HCT116 (cell line): ENCODE results near the gene MORN4. TPM values are rescaled to one million over a fixed set of nuclear protein-coding genes. Genes with fewer than 3 reads are reported as not detected.

Experiments used
- ATAC-seq: fragments of 200-7000 bp; cut with Tn5 transposase; 2 replicates; pipeline ENCODE4 v1.9.1; 2020; ENCODE audit warnings: mild to moderate bottlenecking, moderate library complexity
- BruUV-seq: library from RNA; stranded (reverse); fragments of 400-500 nt; replicated peaks from 2 replicates; lab custom pipeline; 2021; lab: Mats Ljungman, UMichigan
- CTCF ChIA-PET: fragments of 300-600 bp; sonication (Branson Sonifier 250); formaldehyde crosslinking; loops from one replicate; lab custom pipeline; 2021; ENCODE audit warnings: antibody characterized with exemption; lab: Charles Lee
- POLR2A ChIA-PET: fragments of 300-600, 350-600 bp; sonication (Branson Sonifier 250); formaldehyde crosslinking; loops from one replicate; lab custom pipeline; 2021; ENCODE audit warnings: antibody characterized with exemption; lab: Charles Lee
- RAD21 ChIA-PET, 2 experiments: fragments of 300-600 bp; sonication (Branson Sonifier 250); formaldehyde crosslinking; loops; one replicate each; lab custom pipeline; 2023; ENCODE audit warnings: low total read pairs in 2 of 2; ENCODE audit not compliant: uncharacterized antibody in 2 of 2, unreplicated experiment in 2 of 2, low non-redundant PET in 1 of 2; lab: Charles Lee
- DNase-seq: peaks from one replicate; pipeline ENCODE4 v3.0.0-alpha.2; 2010; ENCODE audit warnings: low read depth, low spot score
- H2AFZ ChIP-seq: fragments of 200-600 bp; shearing (Covaris generic), sonication (generic); 2 replicates; pipeline ENCODE4 v1.6.1; 2017; ENCODE audit warnings: low read depth, mixed run types, mixed read lengths, antibody characterized with exemption, low read length; ENCODE audit not compliant: poor library complexity, severe bottlenecking
- H3K27ac ChIP-seq: 2 replicates; pipeline ENCODE4 v1.5.1; 2012; ENCODE audit warnings: low read depth, low read length
- H3K27me3 ChIP-seq: fragments of 200-600 bp; sonication (generic); 2 replicates; pipeline ENCODE4 v1.6.1; 2016; ENCODE audit warnings: mixed run types, low read length, mixed read lengths; ENCODE audit not compliant: insufficient read depth
- H3K36me3 ChIP-seq, 2 experiments: fragments of 200-500 bp in 1 of 2; fragments of 200-600 bp in 1 of 2; sonication (Bioruptor generic) in 1 of 2; sonication (generic) in 1 of 2; 2 replicates each; pipeline versions ENCODE4 v1.5.1 to v1.6.1; 2014 to 2016; ENCODE audit warnings: low read length in 2 of 2, inconsistent platforms in 1 of 2, mixed read lengths in 1 of 2, mixed run types in 1 of 2; ENCODE audit not compliant: insufficient read depth in 2 of 2, control insufficient read depth in 1 of 2
- H3K4me1 ChIP-seq, 2 experiments: fragments of 200-600 bp in 1 of 2; sonication (generic) in 1 of 2; 2 replicates each; pipeline versions ENCODE4 v1.5.1 to v1.6.1; 2012 to 2017; ENCODE audit warnings: low read length in 2 of 2, inconsistent platforms in 1 of 2, mild to moderate bottlenecking in 1 of 2, mixed read lengths in 1 of 2, mixed run types in 1 of 2, moderate library complexity in 1 of 2; ENCODE audit not compliant: insufficient read depth in 2 of 2, control insufficient read depth in 1 of 2
- H3K4me2 ChIP-seq: fragments of 200-600 bp; sonication (generic); 2 replicates; pipeline ENCODE4 v1.6.1; 2017; ENCODE audit warnings: mixed run types, low read length, mixed read lengths
- H3K4me3 ChIP-seq, 2 experiments: fragments of 200-600 bp in 1 of 2; sonication (generic) in 1 of 2; replicated peaks in 1 of 2; 2 replicates each; pipeline ENCODE4 v1.5.1; 2011 to 2016; ENCODE audit warnings: low read length in 2 of 2, control low read depth in 1 of 2, low read depth in 1 of 2, mild to moderate bottlenecking in 1 of 2, mixed read lengths in 1 of 2, mixed run types in 1 of 2
- H3K79me2 ChIP-seq: fragments of 200-600 bp; sonication (generic); 2 replicates; pipeline ENCODE4 v1.6.1; 2017; ENCODE audit warnings: mild to moderate bottlenecking, mixed run types, low read length, moderate library complexity, mixed read lengths; ENCODE audit not compliant: insufficient read depth
- H3K9ac ChIP-seq: fragments of 200-600 bp; sonication (generic); 2 replicates; pipeline ENCODE4 v1.6.1; 2016; ENCODE audit warnings: low read length, mixed read lengths
- H3K9me2 ChIP-seq: fragments of 200-600 bp; sonication (generic), shearing (Covaris generic); 2 replicates; pipeline ENCODE4 v1.6.1; 2017; ENCODE audit warnings: mixed run types, mild to moderate bottlenecking, moderate library complexity; ENCODE audit not compliant: insufficient read depth
- H3K9me3 ChIP-seq, 2 experiments: fragments of 200-500 bp in 1 of 2; fragments of 200-600 bp in 1 of 2; sonication (Bioruptor generic) in 1 of 2; sonication (generic) in 1 of 2; 2 replicates each; pipeline ENCODE4 v1.6.1; 2014 to 2017; ENCODE audit warnings: low read length in 2 of 2, mixed read lengths in 2 of 2, inconsistent platforms in 1 of 2, low read depth in 1 of 2, mild to moderate bottlenecking in 1 of 2, mixed run types in 1 of 2, moderate library complexity in 1 of 2; ENCODE audit not compliant: control insufficient read depth in 1 of 2, insufficient read depth in 1 of 2
- H4K20me1 ChIP-seq: fragments of 200-600 bp; sonication (generic), shearing (Covaris generic); 2 replicates; pipeline ENCODE4 v1.6.1; 2017; ENCODE audit warnings: mixed run types, mild to moderate bottlenecking, moderate library complexity; ENCODE audit not compliant: insufficient read depth
- ATF3 ChIP-seq: IDR thresholded peaks from 2 replicates; pipeline ENCODE4 v1.6.1; 2012
- CEBPB ChIP-seq: IDR thresholded peaks from 2 replicates; pipeline ENCODE4 v1.6.1; 2012; ENCODE audit warnings: low read depth
- CTCF ChIP-seq, 3 experiments: fragments of 200-600 bp in 1 of 3; sonication (generic) in 1 of 3; IDR thresholded peaks in 2 of 3; conservative IDR thresholded peaks in 1 of 3; 2 replicates each; pipeline ENCODE4 v1.5.1; 2012 to 2017; ENCODE audit warnings: low read depth in 2 of 3, low read length in 2 of 3, antibody characterized with exemption in 1 of 3, borderline replicate concordance in 1 of 3, control low read depth in 1 of 3, mild to moderate bottlenecking in 1 of 3, mixed read lengths in 1 of 3, mixed run types in 1 of 3, moderate library complexity in 1 of 3; ENCODE audit not compliant: insufficient read depth in 1 of 3
- EZH2phosphoT487 ChIP-seq: fragments of 200-600 bp; IDR thresholded peaks from 2 replicates; pipeline ENCODE4 v1.6.1; 2018; ENCODE audit warnings: antibody characterized with exemption, borderline replicate concordance
- FOSL1 ChIP-seq: IDR thresholded peaks from 2 replicates; pipeline ENCODE4 v1.6.1; 2012; ENCODE audit warnings: low read depth
- JUND ChIP-seq: IDR thresholded peaks from 2 replicates; pipeline ENCODE4 v1.6.1; 2012
- MAX ChIP-seq: IDR thresholded peaks from 2 replicates; pipeline ENCODE4 v1.6.1; 2012
- POLR2A ChIP-seq: IDR thresholded peaks from 2 replicates; pipeline ENCODE4 v1.7.0; 2011; ENCODE audit warnings: borderline replicate concordance; ENCODE audit not compliant: insufficient read depth, insufficient read length; ENCODE audit errors: extremely low read depth
- POLR2AphosphoS5 ChIP-seq: IDR thresholded peaks from 2 replicates; pipeline ENCODE4 v1.6.1; 2011; ENCODE audit warnings: mild to moderate bottlenecking, low read depth, low read length, moderate library complexity
- SIN3A ChIP-seq: IDR thresholded peaks from 2 replicates; pipeline ENCODE4 v1.6.1; 2012; ENCODE audit warnings: low read depth
- SP1 ChIP-seq: IDR thresholded peaks from 2 replicates; pipeline ENCODE4 v1.6.1; 2012; ENCODE audit warnings: low read depth
- SRF ChIP-seq: IDR thresholded peaks from 2 replicates; pipeline ENCODE4 v1.6.1; 2012; ENCODE audit warnings: low read depth
- TCF7L2 ChIP-seq: IDR thresholded peaks from 2 replicates; pipeline ENCODE4 v1.7.0; 2011; ENCODE audit warnings: borderline replicate concordance, inconsistent platforms; ENCODE audit not compliant: insufficient read depth, insufficient read length; ENCODE audit errors: extremely low read depth
- ZBTB33 ChIP-seq: IDR thresholded peaks from 2 replicates; pipeline ENCODE4 v1.6.1; 2011; ENCODE audit warnings: mild to moderate bottlenecking, low read length, moderate library complexity; ENCODE audit not compliant: insufficient replicate concordance; ENCODE audit errors: extremely low read depth
- ZFX ChIP-seq: fragments of 450-650 bp; IDR thresholded peaks from 2 replicates; pipeline ENCODE4 v1.6.1; 2017
- ZNF274 ChIP-seq: fragments of 200-500 bp; sonication (Bioruptor generic); IDR thresholded peaks from 2 replicates; pipeline ENCODE4 v1.6.1; 2014; ENCODE audit warnings: mild to moderate bottlenecking, low read depth, low read length, inconsistent platforms
- intact Hi-C: fragments of 100-400 bp; cut with micrococcal nuclease; formaldehyde crosslinking; loops from 2 replicates; pipeline ENCODE4 v1.10.0; 2022
- total RNA-seq: library from RNA; stranded (reverse); gene quantifications from one replicate; pipeline ENCODE4 v1.2.1, GENCODE V29; 2021; ENCODE audit not compliant: unreplicated experiment

MORN4 gene
- total RNA-seq, 1 experiment from 2014 or later = 8.0 TPM

- ChIA-PET RAD21 (no interaction called here), CTCF (interaction anchor here (3.2 kb wide), 1 partner anchor 11 kb away, joined by 25 read pairs; the partner anchor contains the start of gene AVPI1), POLR2A (no interaction called here)
- DNase-seq (no peak), ATAC-seq (no peak)
- intact Hi-C loops = no loop called here
- Histone ChIP-seq H3K4me1 (peaks cover 0 to 15% of the 10 kb centered on the region in 2 experiments; a peak in 3 of 4 replicates), H3K9me2 (no peaks in the 10 kb centered on the region), H3K4me3 (no peak overlapping the region), H3K9ac (no peak overlapping the region), H3K4me2 (no peak overlapping the region), H3K27ac (no peak overlapping the region), H3K9me3 (no peaks in the 10 kb centered on the region), H3K79me2 (peaks cover 6% of the 10 kb centered on the region; the same call in 1 of the 2 replicates), H3K36me3 (peaks cover 8 to 42% of the 10 kb centered on the region in 2 experiments; a peak in 2 of 4 replicates), H4K20me1 (no peaks in the 10 kb centered on the region), H2AFZ (no peak overlapping the region), H3K27me3 (no peaks in the 10 kb centered on the region)
- TF ChIP-seq SIN3A (no peak), MAX (no peak), ATF3 (no peak), SRF (no peak), ZFX (no peak), JUND (no peak), SP1 (no peak), FOSL1 (no peak), ZBTB33 (no peak), POLR2AphosphoS5 (no peak), ZNF274 (no peak), POLR2A (no peak), TCF7L2 (no peak), CTCF (IDR thresholded peaks at IDR 0.05 in 2 of 3, conservative IDR thresholded peaks at IDR 0.05 in 1 of 3; ENCODE audit: borderline replicate concordance in 1 of 3, insufficient read depth in 1 of 3, low read depth in 2 of 3, low read length in 2 of 3) (no peak), EZH2phosphoT487 (no peak), CEBPB (no peak)
- BruUV-seq = no TSS peak
These were observed 41.9 kb upstream of the MORN4 start for GRCh38 chr10:97675222-97675621.
